Thyroid gland (tissue), 4 donors: ENCODE results near the gene TCP10L.

Experiments used
- POLR2A ChIP-seq, 2 donors: fragments of 450-650 bp; IDR thresholded peaks; one replicate each; pipeline ENCODE4 v1.6.1; 2017; ENCODE audit warnings: antibody characterized with exemption in 2 of 2, mild to moderate bottlenecking in 2 of 2, moderate library complexity in 1 of 2
- TF ChIP-seq, protein P1 (sequence below), 6 experiments: fragments of 200-600 bp in 3 of 6; fragments of 450-650 bp in 3 of 6; sonication (generic) in 3 of 6; IDR thresholded peaks; one replicate each; pipeline ENCODE4 v1.5.1; 2016 to 2019; ENCODE audit warnings: antibody characterized with exemption in 6 of 6, mild to moderate bottlenecking in 2 of 6, inconsistent platforms in 1 of 6, moderate library complexity in 1 of 6

DNA sequence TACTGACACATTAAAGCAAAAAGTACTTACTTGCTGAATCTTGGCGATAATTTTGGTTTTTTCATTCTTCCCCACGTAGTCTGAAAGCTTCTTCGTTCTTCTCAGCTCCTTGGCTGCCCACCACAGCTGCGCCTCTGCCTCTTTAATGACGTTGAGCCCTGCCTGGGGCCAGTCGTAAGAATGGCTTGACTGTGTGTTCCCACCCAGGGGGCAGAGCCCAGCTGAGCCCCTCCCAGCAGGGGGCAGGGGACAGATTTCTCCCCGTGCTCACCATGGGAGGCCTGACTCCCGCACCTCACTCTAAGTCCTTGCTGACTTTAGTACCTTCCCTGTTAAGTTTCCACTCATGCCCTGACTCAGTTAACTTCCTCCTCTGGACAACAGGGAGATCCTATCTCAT, 17.8 kb upstream of the TCP10L start:
- TF ChIP-seq, protein P1, sequence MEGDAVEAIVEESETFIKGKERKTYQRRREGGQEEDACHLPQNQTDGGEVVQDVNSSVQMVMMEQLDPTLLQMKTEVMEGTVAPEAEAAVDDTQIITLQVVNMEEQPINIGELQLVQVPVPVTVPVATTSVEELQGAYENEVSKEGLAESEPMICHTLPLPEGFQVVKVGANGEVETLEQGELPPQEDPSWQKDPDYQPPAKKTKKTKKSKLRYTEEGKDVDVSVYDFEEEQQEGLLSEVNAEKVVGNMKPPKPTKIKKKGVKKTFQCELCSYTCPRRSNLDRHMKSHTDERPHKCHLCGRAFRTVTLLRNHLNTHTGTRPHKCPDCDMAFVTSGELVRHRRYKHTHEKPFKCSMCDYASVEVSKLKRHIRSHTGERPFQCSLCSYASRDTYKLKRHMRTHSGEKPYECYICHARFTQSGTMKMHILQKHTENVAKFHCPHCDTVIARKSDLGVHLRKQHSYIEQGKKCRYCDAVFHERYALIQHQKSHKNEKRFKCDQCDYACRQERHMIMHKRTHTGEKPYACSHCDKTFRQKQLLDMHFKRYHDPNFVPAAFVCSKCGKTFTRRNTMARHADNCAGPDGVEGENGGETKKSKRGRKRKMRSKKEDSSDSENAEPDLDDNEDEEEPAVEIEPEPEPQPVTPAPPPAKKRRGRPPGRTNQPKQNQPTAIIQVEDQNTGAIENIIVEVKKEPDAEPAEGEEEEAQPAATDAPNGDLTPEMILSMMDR (IDR thresholded peaks at IDR 0.05), result no peak
- no peak for TF ChIP-seq POLR2A (IDR thresholded peaks at IDR 0.05)
